Caki2 (cell line): ENCODE measurements around the gene SLITRK2. TPM values are rescaled to one million over a fixed set of nuclear protein-coding genes. Genes with fewer than 3 reads are reported as not detected.
A peak's percentile ranks its signal among the peaks of the same experiment; 100 is the strongest.

Source experiments
- DNase-seq: peaks from one replicate; pipeline ENCODE4 v3.0.0-alpha.2; 2015; ENCODE audit warnings: low read depth
- in situ Hi-C: cut with HindIII; loops from 2 replicates; pipeline ENCODE4 v1.10.0; 2016; ENCODE audit warnings: low sequenced_read_pairs, low pct_unique_long_range_greater_than_20kb, mixed read lengths
- total RNA-seq: library from RNA; depleted of rRNA; stranded (reverse); fragments of >200 nt; shearing (Covaris generic); gene quantifications from 2 replicates; pipeline ENCODE4 v1.2.3, GENCODE V29; 2014; ENCODE audit warnings: low replicate concordance

The SLITRK2 gene
- total RNA-seq, 1 experiment from 2014 or later = 0.03 TPM

DNA sequence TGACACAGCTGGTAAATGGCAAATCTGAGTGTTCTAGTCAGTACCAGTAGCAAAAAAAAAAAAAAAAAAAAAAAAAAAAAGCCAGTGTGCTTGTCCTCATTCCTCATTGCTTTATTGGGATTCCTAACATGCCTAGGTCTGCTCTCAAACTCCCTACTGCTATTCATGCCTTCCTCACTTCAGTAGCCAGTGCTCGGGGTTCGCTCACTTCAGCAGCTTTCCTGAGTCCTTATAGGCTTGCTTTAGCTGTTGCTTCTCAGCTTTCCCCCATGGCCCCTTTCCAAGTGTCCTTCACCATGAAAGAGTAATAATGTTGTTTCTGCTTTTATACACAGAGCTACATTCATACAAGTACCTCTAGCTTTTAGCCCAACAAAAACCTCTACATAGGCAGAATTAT, 30.8 kb downstream of the SLITRK2 start:
- no peak for DNase-seq
- in situ Hi-C loops = no loop called here

DNA sequence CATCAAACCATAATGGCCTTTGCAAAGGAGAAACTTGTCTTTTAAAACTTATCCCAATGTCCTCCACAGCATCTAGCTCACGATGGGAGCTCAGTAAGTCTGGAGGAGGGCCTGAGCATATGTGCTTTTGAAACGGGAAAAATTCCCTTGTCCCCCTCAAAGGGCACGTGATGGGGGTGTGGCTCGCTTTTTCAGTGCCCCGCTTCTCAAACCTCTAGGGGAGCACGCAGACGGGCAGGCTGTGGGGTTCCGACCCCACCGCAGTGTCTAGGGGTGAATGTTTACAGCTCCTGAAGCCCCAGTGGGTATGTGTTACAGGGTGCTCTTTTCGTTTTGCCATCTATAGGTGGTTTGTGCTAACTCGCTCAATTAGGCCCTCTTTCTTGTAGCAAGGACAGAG, 31.2 kb downstream of the SLITRK2 start:
- in situ Hi-C loops = no loop called here
- DNase-seq = no peak

DNA sequence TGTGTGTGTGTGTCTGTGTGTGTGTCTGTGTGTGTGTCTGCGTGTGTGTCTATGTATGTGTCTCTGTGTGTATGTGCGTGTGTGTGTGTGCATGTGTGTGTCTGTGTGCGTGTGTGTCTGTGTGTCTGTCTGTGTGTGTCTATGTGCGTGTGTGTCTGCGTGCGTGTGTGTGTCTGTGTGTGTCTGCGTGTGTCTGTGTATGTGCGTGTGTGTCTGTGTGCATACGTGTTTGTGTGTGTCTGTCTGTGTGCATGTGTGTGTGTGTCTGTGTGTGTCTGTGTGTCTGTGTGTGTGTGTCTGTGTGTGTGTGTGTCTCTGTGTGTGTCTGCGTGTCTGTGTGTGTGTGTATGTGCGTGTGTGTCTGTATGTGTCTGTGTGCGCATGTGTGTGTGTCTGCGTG, 35.6 kb downstream of the SLITRK2 start:
- in situ Hi-C loops = no loop called here

DNA sequence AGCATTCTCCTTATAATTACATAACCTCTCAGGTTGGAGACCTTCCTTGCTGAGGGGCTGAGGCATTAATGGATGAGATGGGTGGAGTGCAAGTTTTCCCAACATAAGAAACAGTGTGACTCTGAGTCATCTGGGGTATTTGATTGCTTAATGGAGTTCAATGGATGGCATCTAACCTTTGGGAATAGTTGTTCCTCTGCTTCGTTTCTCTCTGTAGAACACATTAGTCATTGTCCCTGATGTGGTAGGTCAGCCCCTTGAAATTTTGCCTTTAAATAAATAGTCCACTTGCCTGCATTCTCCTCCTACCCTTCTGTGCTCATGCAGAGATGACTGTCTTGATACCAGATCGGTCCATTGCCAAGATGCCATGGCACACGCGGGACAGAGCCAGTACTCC, 38.6 kb downstream of the SLITRK2 start:
- in situ Hi-C loops = no loop called here
- peak; percentile 1 for DNase-seq

More for the DNA sequence above, 35.6 kb downstream of the SLITRK2 start:
- DNase-seq = no peak

DNA sequence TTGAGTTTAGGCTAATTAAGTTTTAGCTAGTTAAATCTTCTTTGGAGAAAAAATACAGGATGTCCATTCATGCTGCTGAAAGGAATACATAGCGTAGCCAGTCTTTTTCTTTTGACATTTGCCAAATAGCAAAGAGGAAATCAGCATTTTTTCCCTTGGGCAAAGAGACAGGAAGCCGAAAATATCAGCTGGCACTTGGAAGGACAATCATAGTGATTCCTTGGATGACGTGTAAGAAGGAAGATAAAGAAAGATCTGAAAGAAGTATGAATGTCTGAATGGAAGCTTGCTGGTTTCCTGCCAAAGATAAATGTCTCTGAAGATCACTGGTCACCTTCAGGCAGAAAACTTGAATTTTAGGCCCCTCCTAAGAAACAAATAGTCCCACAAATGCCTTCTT, 44.2 kb downstream of the SLITRK2 start:
- in situ Hi-C loops = no loop called here
- no peak for DNase-seq

DNA sequence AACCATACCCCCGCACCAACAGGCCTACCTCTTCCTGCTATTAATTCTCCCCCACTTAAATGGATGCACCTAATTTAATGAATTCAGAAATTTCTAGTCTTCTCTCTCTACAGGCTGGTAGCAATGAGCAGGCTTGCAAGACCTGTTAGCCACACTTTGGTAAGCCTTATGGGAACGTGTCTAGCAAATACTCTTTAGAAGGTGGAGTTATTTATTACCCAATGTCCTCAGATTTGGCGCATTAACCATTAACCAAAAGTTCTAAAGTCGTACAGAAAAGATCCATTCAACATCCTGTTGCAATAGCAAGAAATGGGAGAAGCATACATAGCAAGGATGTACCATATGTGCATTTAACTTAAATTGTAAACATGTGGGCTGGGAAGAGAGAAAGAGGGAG, 47.5 kb downstream of the SLITRK2 start:
- in situ Hi-C loops = no loop called here
- DNase-seq = no peak
